ENCODE results near the gene GAGE2A. TPM values are rescaled to one million over a fixed set of nuclear protein-coding genes. Genes with fewer than 3 reads are reported as not detected.

GAGE2A gene
- total RNA-seq, 1 experiment from 2014 or later: not detected

- no peak overlapping the region for H4K91ac ChIP-seq (ENCODE audit: insufficient read length, low read depth, low read length)
- no peaks in the 10 kb centered on the region for H3K79me2 ChIP-seq (ENCODE audit: insufficient read depth, low read length)
- TF ChIP-seq CTCF (conservative IDR thresholded peaks at IDR 0.05): no peak
- no peak overlapping the region for H4K5ac ChIP-seq (ENCODE audit: insufficient read length, low read depth, low read length)
- peaks cover 15% of the 10 kb centered on the region for H3K9me3 ChIP-seq (ENCODE audit: control insufficient read depth, low read depth, low read length)
- no peak for DNase-seq
- no peak overlapping the region for H3K23ac ChIP-seq (ENCODE audit: insufficient read length, low read depth, low read length)
- Mint-ChIP-seq H3K27ac (no peak overlapping the region), H3K36me3 (ENCODE audit: insufficient read depth in 1 of 3, low read depth in 3 of 3) (peaks cover 0 to 2% (median 0%) of the 10 kb centered on the region in 3 experiments; a peak in 3 of 7 replicates), H3K4me1 (no peaks in the 10 kb centered on the region), H3K9me3 (peaks cover 48 to 71% of the 10 kb centered on the region in 2 experiments), H3K27me3 (ENCODE audit: low read depth) (no peaks in the 10 kb centered on the region; the same call in none of the 2 replicates), H3K4me3 (no peak overlapping the region)
- H3K56ac ChIP-seq (ENCODE audit: insufficient read length, low read depth, low read length): no peak overlapping the region
- H3T11ph ChIP-seq (ENCODE audit: low read length): no peak overlapping the region
- WGBS (ENCODE audit: extremely low coverage, insufficient read length, low lambda C conversion rate): no CpG with 5 or more reads among the region's 8 CpGs
- H3K27ac ChIP-seq (ENCODE audit: insufficient read length, low read depth, low read length): no peak overlapping the region
- H3K18ac ChIP-seq (ENCODE audit: insufficient read length, low read depth, low read length): no peak overlapping the region
- H2BK12ac ChIP-seq (ENCODE audit: insufficient read length, low read depth, low read length): no peak overlapping the region
- H3K4me1 ChIP-seq (ENCODE audit: insufficient read depth, low read length): no peaks in the 10 kb centered on the region
- no peak overlapping the region for H3K4ac ChIP-seq (ENCODE audit: low read depth, low read length)
- no peaks in the 10 kb centered on the region for H3K79me1 ChIP-seq (ENCODE audit: insufficient read depth, low read depth, low read length, poor library complexity, severe bottlenecking)
- no peaks in the 10 kb centered on the region for H3K23me2 ChIP-seq (ENCODE audit: insufficient read length, low read depth, low read length, poor library complexity, severe bottlenecking)
- H4K20me1 ChIP-seq (ENCODE audit: control insufficient read depth, insufficient read depth, insufficient read length): no peaks in the 10 kb centered on the region
- no peak overlapping the region for H2BK20ac ChIP-seq (ENCODE audit: low read depth, low read length, poor library complexity, severe bottlenecking)
- no peaks in the 10 kb centered on the region for H3K27me3 ChIP-seq (ENCODE audit: insufficient read depth, low read length)
- H2BK120ac ChIP-seq (ENCODE audit: low read depth, low read length, poor library complexity, severe bottlenecking): no peak overlapping the region
- H3K4me2 ChIP-seq (ENCODE audit: insufficient read depth, insufficient read length, low read length): no peak overlapping the region
- H2BK15ac ChIP-seq (ENCODE audit: low read depth, low read length): no peak overlapping the region
- no peak overlapping the region for H2BK5ac ChIP-seq (ENCODE audit: insufficient read length, low read length)
- no peak overlapping the region for H2AFZ ChIP-seq (ENCODE audit: low read length)
- H3K14ac ChIP-seq (ENCODE audit: insufficient read depth, low read length): no peak overlapping the region
- H2AK5ac ChIP-seq (ENCODE audit: insufficient read length, low read length): no peak overlapping the region
- H3K9ac ChIP-seq (ENCODE audit: extremely low read depth, insufficient read length, low read length): no peak overlapping the region
- H4K8ac ChIP-seq (replicated peaks; ENCODE audit: insufficient read length, low read depth, low read length): no peak overlapping the region
Observed at GRCh38 chrX:49644991-49645637, 55.8 kb downstream of the GAGE2A start.

Other genes starting within 250 kb of the GAGE2A start
- not detected in 2 replicates for gene GAGE12C, start 57.3 kb upstream of the GAGE2A start, total RNA-seq (2021)
- not detected in 2 replicates for gene GAGE12D, start 47.8 kb upstream of the GAGE2A start, total RNA-seq (2021)
- gene GAGE12E, start 38.2 kb upstream of the GAGE2A start, total RNA-seq (2021): not detected in 2 replicates
- gene GAGE12F, start 28.7 kb upstream of the GAGE2A start, total RNA-seq (2021): not detected in 2 replicates
- not detected in 2 replicates for gene GAGE12G, start 19.1 kb upstream of the GAGE2A start, total RNA-seq (2021)
- gene GAGE12H, start 9.5 kb upstream of the GAGE2A start, total RNA-seq (2021): not detected in 2 replicates
- not detected in 2 replicates for gene GAGE1, start 9.5 kb downstream of the GAGE2A start, total RNA-seq (2021)
- gene PAGE1, start 106.5 kb downstream of the GAGE2A start, total RNA-seq (2021): not detected in 2 replicates
- gene PAGE4, start 239.8 kb downstream of the GAGE2A start, total RNA-seq (2021): 0.57 TPM in 1 of 2 replicates, not detected in the other